ENCODE results near the gene CREB3. TPM values are rescaled to one million over a fixed set of nuclear protein-coding genes. Genes with fewer than 3 reads are reported as not detected.

CREB3 gene
- total RNA-seq, 1 donor from 2014 or later = 35.1 TPM

GRCh38 chr9:35711501-35712428 is 20.7 kb upstream of the CREB3 start:
- Histone ChIP-seq H3K4me3 (no peak overlapping the region), H3K27ac (no peak overlapping the region), H3K36me3 (peaks cover 15 to 93% of the 10 kb centered on the region in 2 donors), H3K27me3 (no peaks in the 10 kb centered on the region), H3K9me3 (no peaks in the 10 kb centered on the region), H3K4me1 (no peaks in the 10 kb centered on the region)
- intact Hi-C loops (cut with DNase I) = no loop called here
- TF ChIP-seq POLR2A (IDR thresholded peaks at IDR 0.05) (no peak), POLR2AphosphoS5 (IDR thresholded peaks at IDR 0.05; ENCODE audit: insufficient read depth in 1 of 2, low read depth in 1 of 2) (no peak), CTCF (IDR thresholded peaks at IDR 0.05) (no peak)
- DNase-seq (ENCODE audit: extremely low spot score in 2 of 2) = no peak

GRCh38 chr9:35712762-35713400 is 19.6 kb upstream of the CREB3 start:
- Histone ChIP-seq H3K4me1 (no peaks in the 10 kb centered on the region), H3K27ac (no peak overlapping the region), H3K36me3 (peaks cover 20 to 93% of the 10 kb centered on the region in 2 donors), H3K9me3 (no peaks in the 10 kb centered on the region), H3K4me3 (no peak overlapping the region), H3K27me3 (no peaks in the 10 kb centered on the region)
- no peak for DNase-seq (ENCODE audit: extremely low spot score in 2 of 2)
- intact Hi-C loops (cut with DNase I) = no loop called here
- no peak for TF ChIP-seq POLR2A (IDR thresholded peaks at IDR 0.05)

GRCh38 chr9:35713578-35713977 is 18.9 kb upstream of the CREB3 start:
- no peak overlapping the region for H3K27ac ChIP-seq

GRCh38 chr9:35714123-35714522 is 18.3 kb upstream of the CREB3 start:
- TF ChIP-seq POLR2A (IDR thresholded peaks at IDR 0.05) (no peak), CTCF (IDR thresholded peaks at IDR 0.05) (no peak), POLR2AphosphoS5 (IDR thresholded peaks at IDR 0.05; ENCODE audit: insufficient read depth in 1 of 2, low read depth in 1 of 2) (peak in 1 of 2 donors; percentile 10)
- H3K4me3 ChIP-seq = no peak overlapping the region
- H3K27me3 ChIP-seq = no peaks in the 10 kb centered on the region
- intact Hi-C loops (cut with DNase I) = no loop called here
- H3K36me3 ChIP-seq = peaks cover 25 to 93% of the 10 kb centered on the region in 2 donors
- DNase-seq (ENCODE audit: extremely low spot score in 2 of 2) = no peak
- H3K9me3 ChIP-seq = no peaks in the 10 kb centered on the region
- no peak overlapping the region for H3K27ac ChIP-seq
- H3K4me1 ChIP-seq = no peaks in the 10 kb centered on the region

More at GRCh38 chr9:35713578-35713977, 18.9 kb upstream of the CREB3 start:
- no peak for TF ChIP-seq POLR2AphosphoS5 (IDR thresholded peaks at IDR 0.05; ENCODE audit: insufficient read depth in 1 of 2, low read depth in 1 of 2)
- no peak for TF ChIP-seq CTCF (IDR thresholded peaks at IDR 0.05)
- TF ChIP-seq POLR2A (IDR thresholded peaks at IDR 0.05) = no peak
- H3K27me3 ChIP-seq = no peaks in the 10 kb centered on the region
- H3K9me3 ChIP-seq = no peaks in the 10 kb centered on the region
- no peak overlapping the region for H3K4me3 ChIP-seq
- intact Hi-C loops (cut with DNase I) = no loop called here
- DNase-seq (ENCODE audit: extremely low spot score in 2 of 2) = no peak
- peaks cover 24 to 93% of the 10 kb centered on the region in 2 donors for H3K36me3 ChIP-seq
- H3K4me1 ChIP-seq = no peaks in the 10 kb centered on the region

- Histone ChIP-seq H3K4me1 (no peaks in the 10 kb centered on the region), H3K27ac (no peak overlapping the region), H3K27me3 (no peaks in the 10 kb centered on the region), H3K36me3 (peaks cover 25 to 96% of the 10 kb centered on the region in 2 donors), H3K4me3 (no peak overlapping the region), H3K9me3 (no peaks in the 10 kb centered on the region)
- DNase-seq (ENCODE audit: extremely low spot score in 2 of 2) = no peak
- intact Hi-C loops (cut with DNase I) = no loop called here
- TF ChIP-seq POLR2A (IDR thresholded peaks at IDR 0.05) = no peak
- peak in 1 of 2 donors; percentile 12 for TF ChIP-seq POLR2AphosphoS5 (IDR thresholded peaks at IDR 0.05; ENCODE audit: insufficient read depth in 1 of 2, low read depth in 1 of 2)
- TF ChIP-seq CTCF (IDR thresholded peaks at IDR 0.05) = no peak
These were observed 17.8 kb upstream of the CREB3 start for GRCh38 chr9:35714579-35715252.

All from vagina (tissue), 2 donors.